PC-9 (cell line): ENCODE results near the gene ZNF598. TPM values are rescaled to one million over a fixed set of nuclear protein-coding genes. Genes with fewer than 3 reads are reported as not detected.
A peak's percentile ranks its signal among the peaks of the same experiment; 100 is the strongest.

Experiments
- BruUV-seq: library from RNA; stranded (reverse); fragments of 400-500 nt; replicated peaks from 2 replicates; lab custom pipeline; 2021; lab: Mats Ljungman, UMichigan
- CTCF ChIA-PET: fragments of 300-600 bp; sonication (Branson Sonifier 250); formaldehyde crosslinking; loops from one replicate; lab custom pipeline; 2022; ENCODE audit warnings: antibody characterized with exemption; lab: Charles Lee
- POLR2A ChIA-PET: fragments of 300-600 bp; sonication (Branson Sonifier 250); formaldehyde crosslinking; loops from one replicate; lab custom pipeline; 2022; ENCODE audit warnings: antibody characterized with exemption; ENCODE audit not compliant: unreplicated experiment; lab: Charles Lee
- DNase-seq, 2 experiments: peaks; one replicate each; pipeline versions ENCODE4 v3.0.0 to v3.0.0-alpha.2; 2015 to 2022; ENCODE audit warnings: mixed read lengths in 1 of 2
- H2AFZ ChIP-seq: fragments of 200-600 bp; sonication (generic); 2 replicates; pipeline ENCODE4 v1.8.1; 2017; ENCODE audit warnings: antibody characterized with exemption
- H3F3A ChIP-seq: fragments of 200-600 bp; sonication (generic); 2 replicates; pipeline ENCODE4 v1.8.1; 2017; ENCODE audit warnings: antibody characterized with exemption, mild to moderate bottlenecking, low read depth; ENCODE audit not compliant: insufficient read depth
- H3K27ac ChIP-seq: fragments of 200-600 bp; sonication (generic); 2 replicates; pipeline ENCODE4 v1.6.1; 2016; ENCODE audit warnings: mixed run types
- H3K27me3 ChIP-seq: fragments of 200-600 bp; sonication (generic); 2 replicates; pipeline ENCODE4 v1.6.1; 2016; ENCODE audit warnings: low read depth, mixed run types; ENCODE audit not compliant: insufficient read depth
- H3K36me3 ChIP-seq: fragments of 200-600 bp; sonication (generic); 2 replicates; pipeline ENCODE4 v1.6.1; 2016; ENCODE audit warnings: low read depth, mixed run types
- H3K4me1 ChIP-seq: fragments of 200-600 bp; sonication (generic); replicated peaks from 2 replicates; pipeline ENCODE4 v1.6.1; 2016; ENCODE audit warnings: mixed run types; ENCODE audit not compliant: insufficient read depth
- H3K4me2 ChIP-seq: fragments of 200-600 bp; sonication (generic); 2 replicates; pipeline ENCODE4 v1.6.1; 2017; ENCODE audit warnings: mixed run types
- H3K4me3 ChIP-seq: fragments of 200-600 bp; sonication (generic); 2 replicates; pipeline ENCODE4 v1.6.1; 2016; ENCODE audit warnings: mixed run types
- H3K79me2 ChIP-seq: fragments of 200-600 bp; sonication (generic); 2 replicates; pipeline ENCODE4 v1.6.1; 2017; ENCODE audit warnings: low read depth, mixed run types
- H3K9me2 ChIP-seq: fragments of 200-600 bp; sonication (generic); 2 replicates; pipeline ENCODE4 v1.8.1; 2017; ENCODE audit warnings: mild to moderate bottlenecking; ENCODE audit not compliant: insufficient read depth
- H3K9me3 ChIP-seq: fragments of 200-600 bp; sonication (generic); 2 replicates; pipeline ENCODE4 v1.8.1; 2016; ENCODE audit warnings: low read depth; ENCODE audit not compliant: insufficient read depth
- H4K20me1 ChIP-seq: fragments of 200-600 bp; sonication (generic); 2 replicates; pipeline ENCODE4 v1.8.1; 2017; ENCODE audit not compliant: insufficient read depth
- EZH2 ChIP-seq: fragments of 200-600 bp; sonication (generic); IDR thresholded peaks from 2 replicates; pipeline ENCODE4 v1.8.0; 2017; ENCODE audit warnings: antibody characterized with exemption, low read depth
- intact Hi-C: fragments of 100-400 bp; cut with micrococcal nuclease; formaldehyde crosslinking; loops from one replicate; pipeline ENCODE4 v1.10.0; 2022; ENCODE audit not compliant: unreplicated experiment
- total RNA-seq: library from RNA; stranded (reverse); gene quantifications from 2 replicates; pipeline ENCODE4 v1.2.3, GENCODE V29; 2021
- TF ChIP-seq, protein P1 (sequence below): fragments of 200-600 bp; sonication (generic); conservative IDR thresholded peaks from 2 replicates; pipeline ENCODE4 v1.6.1; 2017; ENCODE audit warnings: mixed run types, antibody characterized with exemption, mild to moderate bottlenecking, moderate library complexity

The ZNF598 gene
- total RNA-seq, 1 experiment from 2014 or later: 72.5 TPM

DNA sequence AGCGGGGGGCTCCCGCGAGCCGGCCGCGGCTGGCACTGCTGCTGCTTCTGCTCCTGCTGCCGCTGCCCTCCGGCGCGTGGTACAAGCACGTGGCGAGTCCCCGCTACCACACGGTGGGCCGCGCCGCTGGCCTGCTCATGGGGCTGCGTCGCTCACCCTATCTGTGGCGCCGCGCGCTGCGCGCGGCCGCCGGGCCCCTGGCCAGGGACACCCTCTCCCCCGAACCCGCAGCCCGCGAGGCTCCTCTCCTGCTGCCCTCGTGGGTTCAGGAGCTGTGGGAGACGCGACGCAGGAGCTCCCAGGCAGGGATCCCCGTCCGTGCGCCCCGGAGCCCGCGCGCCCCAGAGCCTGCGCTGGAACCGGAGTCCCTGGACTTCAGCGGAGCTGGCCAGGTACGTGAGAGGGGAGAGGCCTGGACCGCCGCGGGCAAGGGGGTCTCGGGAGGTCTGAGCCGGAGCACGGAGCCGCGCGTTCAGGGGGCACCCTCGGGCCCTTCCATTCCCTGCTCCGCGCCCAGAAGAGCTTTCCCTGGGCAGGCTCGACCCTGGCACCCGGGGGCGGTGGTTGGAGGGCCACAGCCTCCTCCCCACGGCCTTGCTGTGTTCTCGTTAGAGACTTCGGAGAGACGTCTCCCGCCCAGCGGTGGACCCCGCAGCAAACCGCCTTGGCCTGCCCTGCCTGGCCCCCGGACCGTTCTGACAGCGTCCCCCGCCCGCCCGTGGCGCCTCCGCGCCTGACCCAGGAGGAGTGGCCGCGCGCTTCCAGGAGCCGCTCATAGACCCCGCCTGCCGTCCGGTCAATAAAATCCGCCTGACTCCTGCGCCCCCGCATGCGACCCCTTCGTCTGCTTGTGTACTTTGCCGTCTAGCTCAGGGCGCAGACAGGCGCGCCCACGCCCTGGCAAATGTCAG is 10.6 kb upstream of the ZNF598 start:
- CTCF ChIA-PET: no interaction called here
- Histone ChIP-seq H3F3A (peaks cover 9% of the 10 kb centered on the region), H3K4me1 (peaks cover 18% of the 10 kb centered on the region), H2AFZ (no peak overlapping the region), H3K79me2 (no peaks in the 10 kb centered on the region), H3K4me2 (no peak overlapping the region), H3K9me2 (no peaks in the 10 kb centered on the region), H3K36me3 (no peaks in the 10 kb centered on the region), H4K20me1 (no peaks in the 10 kb centered on the region), H3K27ac (no peak overlapping the region), H3K9me3 (no peaks in the 10 kb centered on the region), H3K4me3 (no peak overlapping the region), H3K27me3 (no peaks in the 10 kb centered on the region)
- BruUV-seq: no TSS peak
- intact Hi-C loops: no loop called here
- DNase-seq: no peak
- TF ChIP-seq, protein P1, sequence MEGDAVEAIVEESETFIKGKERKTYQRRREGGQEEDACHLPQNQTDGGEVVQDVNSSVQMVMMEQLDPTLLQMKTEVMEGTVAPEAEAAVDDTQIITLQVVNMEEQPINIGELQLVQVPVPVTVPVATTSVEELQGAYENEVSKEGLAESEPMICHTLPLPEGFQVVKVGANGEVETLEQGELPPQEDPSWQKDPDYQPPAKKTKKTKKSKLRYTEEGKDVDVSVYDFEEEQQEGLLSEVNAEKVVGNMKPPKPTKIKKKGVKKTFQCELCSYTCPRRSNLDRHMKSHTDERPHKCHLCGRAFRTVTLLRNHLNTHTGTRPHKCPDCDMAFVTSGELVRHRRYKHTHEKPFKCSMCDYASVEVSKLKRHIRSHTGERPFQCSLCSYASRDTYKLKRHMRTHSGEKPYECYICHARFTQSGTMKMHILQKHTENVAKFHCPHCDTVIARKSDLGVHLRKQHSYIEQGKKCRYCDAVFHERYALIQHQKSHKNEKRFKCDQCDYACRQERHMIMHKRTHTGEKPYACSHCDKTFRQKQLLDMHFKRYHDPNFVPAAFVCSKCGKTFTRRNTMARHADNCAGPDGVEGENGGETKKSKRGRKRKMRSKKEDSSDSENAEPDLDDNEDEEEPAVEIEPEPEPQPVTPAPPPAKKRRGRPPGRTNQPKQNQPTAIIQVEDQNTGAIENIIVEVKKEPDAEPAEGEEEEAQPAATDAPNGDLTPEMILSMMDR: no peak
- no peak for TF ChIP-seq EZH2
- POLR2A ChIA-PET: no interaction called here

DNA sequence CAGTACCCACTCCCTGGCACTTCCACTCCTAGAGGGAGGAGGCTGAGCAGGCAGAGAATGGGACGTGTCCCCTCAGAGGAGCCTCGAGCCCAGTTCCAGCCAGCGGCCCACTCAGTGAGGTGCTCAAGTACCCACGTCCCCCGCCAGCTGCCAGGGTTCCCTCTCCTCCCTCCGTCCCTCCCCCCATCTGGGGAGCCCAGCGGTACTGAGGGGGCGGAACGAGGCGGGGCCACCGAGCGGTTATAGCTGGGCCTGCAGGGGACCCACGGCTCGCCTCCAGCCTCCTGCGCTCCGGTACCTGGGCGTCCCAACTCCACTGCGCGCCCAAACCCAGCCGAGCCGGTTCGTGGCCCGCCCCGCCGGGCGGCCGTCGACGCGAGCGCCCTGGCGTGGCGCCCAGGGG is 9.9 kb upstream of the ZNF598 start, which contains the start of gene NPW:
NPW (plus strand) TSS at position 268 of the 403 bp plus-strand sequence.
- H3K27ac ChIP-seq: no peak within 1 kb of the TSS

GRCh38 chr16:2016407-2016922 is 6.8 kb upstream of the ZNF598 start:
- peaks cover 21% of the 10 kb centered on the region for H3K4me1 ChIP-seq
- no peaks in the 10 kb centered on the region for H3K27me3 ChIP-seq
- peaks cover 16% of the 10 kb centered on the region for H3F3A ChIP-seq
- H3K9me3 ChIP-seq: no peaks in the 10 kb centered on the region
- BruUV-seq: no TSS peak
- intact Hi-C loops: no loop called here
- H3K27ac ChIP-seq: 0 out of 2 replicates have a peak overlapping the region, but pooled peaks have one; percentile 86
- H2AFZ ChIP-seq: no peak overlapping the region
- H4K20me1 ChIP-seq: no peaks in the 10 kb centered on the region
- H3K79me2 ChIP-seq: no peaks in the 10 kb centered on the region
- TF ChIP-seq, protein P1: peak; percentile 60; the same call in 1 of the 2 replicates
- no peak for TF ChIP-seq EZH2
- H3K4me3 ChIP-seq: no peak overlapping the region
- no peak for DNase-seq
- ChIA-PET POLR2A (no interaction called here), CTCF (interaction anchor here (0.7 to 0.9 kb wide), 2 partner anchors 9 to 66 kb away, joined by 5 read pairs; no protein-coding TSS in a partner anchor)
- no peaks in the 10 kb centered on the region for H3K9me2 ChIP-seq
- no peaks in the 10 kb centered on the region for H3K36me3 ChIP-seq
- H3K4me2 ChIP-seq: no peak overlapping the region; the same call in 1 of the 2 replicates

More for the DNA sequence above, 9.9 kb upstream of the ZNF598 start, which contains the start of gene NPW:
- H3K36me3 ChIP-seq: no peaks in the 10 kb centered on the region
- H4K20me1 ChIP-seq: no peaks in the 10 kb centered on the region
- no peaks in the 10 kb centered on the region for H3K9me2 ChIP-seq
- no peak for TF ChIP-seq EZH2
- TF ChIP-seq, protein P1: no peak
- no peaks in the 10 kb centered on the region for H3K27me3 ChIP-seq
- intact Hi-C loops: no loop called here
- H3F3A ChIP-seq: peaks cover 16% of the 10 kb centered on the region
- no peaks in the 10 kb centered on the region for H3K9me3 ChIP-seq
- POLR2A ChIA-PET: no interaction called here
- peaks cover 25% of the 10 kb centered on the region for H3K4me1 ChIP-seq
- no peak within 1 kb of the TSS for H3K4me2 ChIP-seq
- CTCF ChIA-PET: no interaction called here
- H3K4me3 ChIP-seq: no peak within 1 kb of the TSS
- H2AFZ ChIP-seq: no peak within 1 kb of the TSS
- BruUV-seq: no TSS peak
- DNase-seq: no peak
- H3K79me2 ChIP-seq: no peaks in the 10 kb centered on the region
